Kidney (tissue), 14 donors: ENCODE measurements around the gene CNGA3. TPM values are rescaled to one million over a fixed set of nuclear protein-coding genes. Genes with fewer than 3 reads are reported as not detected.

Source experiments
- DNase-seq, 5 donors: peaks; one replicate each; pipeline ENCODE4 v3.0.0-alpha.2; 2013 to 2020
- FAIRE-seq: peaks from 2 replicates; lab custom pipeline; 2012; peaks lifted over from hg19 to GRCh38; lab: Jason Lieb, UNC
- H3K27ac ChIP-seq, 2 donors: one replicate each; pipeline ENCODE4 v1.7.0; 2013; ENCODE audit warnings: low read depth in 2 of 2, low read length in 2 of 2, inconsistent platforms in 1 of 2
- H3K27me3 ChIP-seq: one replicate; pipeline ENCODE4 v1.7.1; 2013; ENCODE audit warnings: low read length, inconsistent platforms; ENCODE audit not compliant: control insufficient read depth, insufficient read depth
- H3K36me3 ChIP-seq, 3 donors: one replicate each; pipeline versions ENCODE4 v1.7.0 to v1.7.1; 2013; ENCODE audit warnings: low read length in 3 of 3, control low read depth in 1 of 3, inconsistent platforms in 1 of 3; ENCODE audit not compliant: insufficient read depth in 3 of 3, control insufficient read depth in 2 of 3
- H3K4me1 ChIP-seq, 3 donors: one replicate each; pipeline versions ENCODE4 v1.7.0 to v1.7.1; 2013; ENCODE audit warnings: low read length in 3 of 3, inconsistent platforms in 1 of 3, low read depth in 1 of 3; ENCODE audit not compliant: control insufficient read depth in 2 of 3, insufficient read depth in 2 of 3
- H3K4me3 ChIP-seq, 3 donors: one replicate each; pipeline versions ENCODE4 v1.7.0 to v1.8.1; 2013; ENCODE audit warnings: low read length in 3 of 3, control low read depth in 1 of 3, inconsistent platforms in 1 of 3
- H3K9ac ChIP-seq, 3 donors: one replicate each; pipeline versions ENCODE4 v1.7.0 to v1.7.1; 2013; ENCODE audit warnings: low read length in 3 of 3, control low read depth in 1 of 3, inconsistent platforms in 1 of 3
- H3K9me3 ChIP-seq, 3 donors: one replicate each; pipeline versions ENCODE4 v1.7.0 to v1.7.1; 2013; ENCODE audit warnings: low read length in 3 of 3, control low read depth in 1 of 3, inconsistent platforms in 1 of 3; ENCODE audit not compliant: control insufficient read depth in 2 of 3, insufficient read depth in 1 of 3
- CTCF ChIP-seq: IDR thresholded peaks from 3 replicates; pipeline ENCODE4 v1.5.1; 2012; ENCODE audit warnings: mild to moderate bottlenecking, moderate library complexity, borderline replicate concordance; ENCODE audit not compliant: insufficient read depth; ENCODE audit errors: extremely low read depth
- intact Hi-C: fragments of 100-400 bp; cut with DNase I; formaldehyde crosslinking; loops from one replicate; pipeline ENCODE4 v1.11.1; 2022
- polyA plus RNA-seq: library from polyadenylated mRNA; stranded (reverse); fragments of 350-450 nt; fragmentation: Illumina TruSeq; extraction: RNeasy Lipid Tissue Mini Kit (QIAGEN cat#74804); gene quantifications from one replicate; pipeline ENCODE4 v1.2.3, GENCODE V29; 2014; ENCODE audit warnings: low read depth, low replicate concordance; ENCODE audit not compliant: insufficient read depth
- total RNA-seq: library from RNA; stranded (reverse); fragmentation: NEBNext Ultra II Directional; extraction: Animal tissue kit (Norgen Biotek cat#: 25700); gene quantifications from one replicate; pipeline ENCODE4 v1.2.1, GENCODE V29; 2021
- donor health status: control.
- donor health status: control.
- donor health status: control.
- donor health status: control.
- donor health status: control.
- donor health status: DM: yes; HTN: yes; CAD: no.
- donor health status: Normal renal cell carcinoma (clear cell type).

Gene CNGA3
- total and polyA plus RNA-seq, 2 donors from 2014 or later: not detected

GRCh38 chr2:98388081-98388480, 41.8 kb downstream of the CNGA3 start:
- no peak for TF ChIP-seq CTCF
- DNase-seq (peak in 1 of 5 donors; percentile 23), FAIRE-seq (no peak)
- H3K27me3 ChIP-seq: no peaks in the 10 kb centered on the region
- intact Hi-C loops: loop anchor here (10.0 kb wide), 1 partner anchor 583 kb away; no protein-coding TSS in a partner anchor
- no peaks in the 10 kb centered on the region for H3K36me3 ChIP-seq
- H3K4me1 ChIP-seq: no peaks in the 10 kb centered on the region
- H3K9ac ChIP-seq: no peak overlapping the region
- no peak overlapping the region for H3K4me3 ChIP-seq
- H3K9me3 ChIP-seq: no peaks in the 10 kb centered on the region
- no peak overlapping the region for H3K27ac ChIP-seq

GRCh38 chr2:98388601-98389250, 42.5 kb downstream of the CNGA3 start:
- FAIRE-seq (no peak), DNase-seq (peak in 1 of 5 donors; percentile 30)
- no peaks in the 10 kb centered on the region for H3K27me3 ChIP-seq
- no peaks in the 10 kb centered on the region for H3K9me3 ChIP-seq
- no peaks in the 10 kb centered on the region for H3K36me3 ChIP-seq
- TF ChIP-seq CTCF: no peak
- no peaks in the 10 kb centered on the region for H3K4me1 ChIP-seq
- no peak overlapping the region for H3K9ac ChIP-seq
- no peak overlapping the region for H3K4me3 ChIP-seq
- intact Hi-C loops: loop anchor here (10.0 kb wide), 1 partner anchor 584 kb away; no protein-coding TSS in a partner anchor
- no peak overlapping the region for H3K27ac ChIP-seq

- Histone ChIP-seq H3K4me3 (no peak overlapping the region), H3K4me1 (no peaks in the 10 kb centered on the region), H3K9ac (no peak overlapping the region), H3K27me3 (no peaks in the 10 kb centered on the region), H3K27ac (no peak overlapping the region), H3K9me3 (no peaks in the 10 kb centered on the region), H3K36me3 (no peaks in the 10 kb centered on the region)
- FAIRE-seq (no peak), DNase-seq (peak in 1 of 5 donors; percentile 15)
- TF ChIP-seq CTCF: no peak
- intact Hi-C loops: loop anchor here (10.0 kb wide), 1 partner anchor 584 kb away; no protein-coding TSS in a partner anchor
Measured at GRCh38 chr2:98389251-98389605, 43.0 kb downstream of the CNGA3 start.
